ENCODE measurements around the gene BRD3. TPM values are rescaled to one million over a fixed set of nuclear protein-coding genes. Genes with fewer than 3 reads are reported as not detected.

BRD3 gene
- total RNA-seq, 4 donors from 2014 or later = 61.6 to 70.8 (median 65.3) TPM

GRCh38 chr9:134053401-134053871, 14.4 kb downstream of the BRD3 start:
- H3K4me1 ChIP-seq = peaks cover 0 to 66% (median 39%) of the 10 kb centered on the region in 4 donors
- DNase-seq (ENCODE audit: low spot score in 2 of 2) = no peak
- H3K36me3 ChIP-seq = peaks cover 0 to 56% (median 13%) of the 10 kb centered on the region in 3 donors
- H3K27ac ChIP-seq = peak overlapping the region in 1 of 4 donors; percentile 79
- no peak for TF ChIP-seq CTCF (IDR thresholded peaks at IDR 0.05)
- no peak for TF ChIP-seq POLR2A (IDR thresholded peaks at IDR 0.05)
- TF ChIP-seq EP300 (IDR thresholded peaks at IDR 0.05) = no peak
- no peak overlapping the region for H3K4me3 ChIP-seq
- 83 to 86% methylated on average over 18 to 28 of the region's 28 CpGs for WGBS, 2 donors
- H3K27me3 ChIP-seq = no peaks in the 10 kb centered on the region
- no peaks in the 10 kb centered on the region for H3K9me3 ChIP-seq

DNA sequence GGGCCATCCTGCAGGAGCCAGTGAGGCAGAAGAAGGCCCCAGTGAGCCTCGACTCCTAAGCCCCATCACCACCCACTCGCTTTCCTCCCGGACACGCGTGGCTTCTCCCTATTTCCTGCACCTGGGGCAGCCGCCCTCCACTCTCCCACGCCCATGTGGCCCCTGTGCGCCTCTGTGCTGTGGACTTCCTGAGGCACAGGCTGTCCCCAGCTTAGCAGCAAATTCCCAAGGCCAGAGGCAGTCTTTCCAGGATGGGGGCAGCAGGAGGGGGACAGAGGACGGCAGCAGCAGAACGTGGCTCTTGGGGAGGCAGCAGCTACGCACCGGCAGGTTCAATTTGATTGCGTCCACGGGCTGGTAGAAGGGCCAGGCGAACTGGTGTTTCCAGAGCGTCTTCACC, 14.9 kb downstream of the BRD3 start:
- TF ChIP-seq EP300 (IDR thresholded peaks at IDR 0.05) = no peak
- TF ChIP-seq POLR2A (IDR thresholded peaks at IDR 0.05) = no peak
- TF ChIP-seq CTCF (IDR thresholded peaks at IDR 0.05) = no peak
- Histone ChIP-seq H3K27ac (no peak overlapping the region), H3K9me3 (no peaks in the 10 kb centered on the region), H3K4me3 (no peak overlapping the region), H3K36me3 (peaks cover 0 to 61% (median 18%) of the 10 kb centered on the region in 3 donors), H3K27me3 (no peaks in the 10 kb centered on the region), H3K4me1 (peaks cover 0 to 61% (median 34%) of the 10 kb centered on the region in 4 donors)
- no peak for DNase-seq (ENCODE audit: low spot score in 2 of 2)
- WGBS, 2 donors = 89 to 94% methylated on average over 16 of the region's 16 CpGs

DNA sequence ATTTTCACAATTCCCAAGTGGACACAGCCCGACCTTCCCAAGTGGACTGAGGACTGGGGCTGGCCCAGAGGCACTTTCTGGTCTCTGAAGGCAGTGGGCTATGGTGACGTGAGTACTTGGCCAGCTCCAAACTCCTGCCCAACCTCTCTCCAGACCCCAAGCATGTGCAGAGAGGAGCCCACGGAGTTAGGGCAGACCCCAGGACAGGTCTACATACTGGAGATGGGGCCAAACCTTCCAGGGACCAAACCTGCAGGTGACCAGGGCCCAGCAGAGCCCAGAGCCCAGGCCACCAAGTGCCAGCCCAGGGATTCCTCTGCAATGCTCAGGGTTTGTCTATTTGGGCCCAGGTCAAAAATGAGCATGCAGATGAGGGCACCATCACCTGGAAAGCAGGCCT, 15.3 kb downstream of the BRD3 start:
- no peak for DNase-seq (ENCODE audit: low spot score in 2 of 2)
- H3K4me1 ChIP-seq = peaks cover 0 to 56% (median 30%) of the 10 kb centered on the region in 4 donors
- no peak overlapping the region for H3K27ac ChIP-seq
- peaks cover 0 to 65% (median 23%) of the 10 kb centered on the region in 3 donors for H3K36me3 ChIP-seq
- TF ChIP-seq POLR2A (IDR thresholded peaks at IDR 0.05) = no peak
- no peak for TF ChIP-seq CTCF (IDR thresholded peaks at IDR 0.05)
- TF ChIP-seq EP300 (IDR thresholded peaks at IDR 0.05) = no peak
- no peaks in the 10 kb centered on the region for H3K27me3 ChIP-seq
- 78 to 80% methylated on average over 3 of the region's 3 CpGs for WGBS, 2 donors
- H3K4me3 ChIP-seq = no peak overlapping the region
- no peaks in the 10 kb centered on the region for H3K9me3 ChIP-seq

DNA sequence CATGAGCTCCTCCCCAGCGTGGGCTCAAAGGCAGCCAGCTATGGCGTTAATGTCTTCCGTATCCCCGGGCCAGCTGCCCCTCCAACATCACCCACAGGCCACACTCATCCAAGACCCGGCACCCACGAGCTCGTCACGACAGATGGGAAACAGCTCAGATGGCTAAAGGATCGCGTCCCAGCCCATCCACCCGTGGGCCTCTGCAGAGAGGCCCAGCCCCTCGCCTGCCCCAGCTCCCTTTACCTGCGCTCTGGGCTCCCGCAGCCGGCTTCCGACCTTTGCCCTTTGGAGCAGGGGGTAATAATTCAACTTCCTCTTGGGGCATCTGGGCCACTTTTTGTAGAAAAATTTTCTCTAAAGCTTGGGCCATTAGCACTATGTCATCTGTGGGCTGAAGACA, 16.5 kb downstream of the BRD3 start:
- no peak for TF ChIP-seq POLR2A (IDR thresholded peaks at IDR 0.05)
- Histone ChIP-seq H3K4me3 (no peak overlapping the region), H3K27ac (no peak overlapping the region), H3K27me3 (no peaks in the 10 kb centered on the region), H3K36me3 (peaks cover 0 to 77% (median 34%) of the 10 kb centered on the region in 3 donors), H3K9me3 (no peaks in the 10 kb centered on the region), H3K4me1 (peaks cover 0 to 44% (median 19%) of the 10 kb centered on the region in 4 donors)
- 85 to 86% methylated on average over 16 of the region's 16 CpGs for WGBS, 2 donors
- DNase-seq (ENCODE audit: low spot score in 2 of 2) = no peak

DNA sequence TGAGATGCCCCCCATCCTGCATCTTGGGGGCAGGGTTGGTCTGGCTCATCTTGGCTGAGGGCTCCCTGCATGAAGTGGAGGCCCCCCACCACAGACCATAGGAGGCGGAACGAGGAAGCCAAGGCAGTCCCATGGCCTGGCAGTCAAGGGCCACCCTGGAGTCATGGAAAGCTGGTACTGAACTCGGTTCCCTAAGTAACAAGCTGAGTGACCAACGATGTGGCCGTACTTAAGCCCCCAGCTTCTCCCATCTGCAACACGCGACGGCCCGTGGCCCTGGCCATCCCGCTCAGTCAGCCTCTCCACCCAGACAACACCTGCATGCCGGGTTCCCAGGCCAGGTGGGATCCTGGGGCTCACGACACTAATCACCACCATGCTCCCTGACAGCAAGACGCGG, 17.1 kb downstream of the BRD3 start:
- 86 to 96% methylated on average over 5 to 12 of the region's 14 CpGs for WGBS, 2 donors
- H3K27ac ChIP-seq = peak overlapping the region in 1 of 4 donors; percentile 74
- no peaks in the 10 kb centered on the region for H3K9me3 ChIP-seq
- no peaks in the 10 kb centered on the region for H3K27me3 ChIP-seq
- no peak overlapping the region for H3K4me3 ChIP-seq
- H3K4me1 ChIP-seq = peaks cover 0 to 39% (median 13%) of the 10 kb centered on the region in 4 donors
- TF ChIP-seq EP300 (IDR thresholded peaks at IDR 0.05) (no peak), POLR2A (IDR thresholded peaks at IDR 0.05) (no peak), CTCF (IDR thresholded peaks at IDR 0.05) (no peak)
- DNase-seq (ENCODE audit: low spot score in 2 of 2) = no peak
- peaks cover 0 to 83% (median 39%) of the 10 kb centered on the region in 3 donors for H3K36me3 ChIP-seq

Data from tibial nerve (tissue), 4 donors.